Mucosa of gallbladder (tissue), 1 donor: ENCODE measurements around the gene FBXW10. TPM values are rescaled to one million over a fixed set of nuclear protein-coding genes. Genes with fewer than 3 reads are reported as not detected.

ENCODE experiments used
- total RNA-seq: library from RNA; stranded (reverse); gene quantifications from one replicate; pipeline ENCODE4 v1.2.1, GENCODE V29; 2021
- donor health status: DM: no; HTN: no; CAD: no.

The FBXW10 gene
- total RNA-seq, 1 donor from 2014 or later = 0.86 TPM

Other genes starting within 250 kb of the FBXW10 start
- not detected for gene TBC1D28, start 99.7 kb upstream of the FBXW10 start, total RNA-seq
- 7.9 TPM for gene FOXO3B, start 61.7 kb upstream of the FBXW10 start, total RNA-seq
- gene TVP23B, start 37.1 kb downstream of the FBXW10 start, total RNA-seq = 59.8 TPM
- gene PRPSAP2, start 114.1 kb downstream of the FBXW10 start, total RNA-seq = 51.6 TPM
- gene SLC5A10, start 208.1 kb downstream of the FBXW10 start, total RNA-seq = not detected